OCI-LY3 (cell line): ENCODE data around the gene EXOSC6.

ENCODE experiments used
- EZH2phosphoT487 ChIP-seq: fragments of 200-600 bp; shearing (Covaris generic); IDR thresholded peaks from 2 replicates; pipeline ENCODE4 v1.6.1; 2018; ENCODE audit warnings: antibody characterized with exemption, mixed run types, low read depth
- TF ChIP-seq, protein P1 (sequence below): fragments of 200-600, 300-600 bp; sonication (generic); IDR thresholded peaks from 2 replicates; pipeline ENCODE4 v1.5.1; 2014; ENCODE audit warnings: antibody characterized with exemption, low read length, low read depth

DNA sequence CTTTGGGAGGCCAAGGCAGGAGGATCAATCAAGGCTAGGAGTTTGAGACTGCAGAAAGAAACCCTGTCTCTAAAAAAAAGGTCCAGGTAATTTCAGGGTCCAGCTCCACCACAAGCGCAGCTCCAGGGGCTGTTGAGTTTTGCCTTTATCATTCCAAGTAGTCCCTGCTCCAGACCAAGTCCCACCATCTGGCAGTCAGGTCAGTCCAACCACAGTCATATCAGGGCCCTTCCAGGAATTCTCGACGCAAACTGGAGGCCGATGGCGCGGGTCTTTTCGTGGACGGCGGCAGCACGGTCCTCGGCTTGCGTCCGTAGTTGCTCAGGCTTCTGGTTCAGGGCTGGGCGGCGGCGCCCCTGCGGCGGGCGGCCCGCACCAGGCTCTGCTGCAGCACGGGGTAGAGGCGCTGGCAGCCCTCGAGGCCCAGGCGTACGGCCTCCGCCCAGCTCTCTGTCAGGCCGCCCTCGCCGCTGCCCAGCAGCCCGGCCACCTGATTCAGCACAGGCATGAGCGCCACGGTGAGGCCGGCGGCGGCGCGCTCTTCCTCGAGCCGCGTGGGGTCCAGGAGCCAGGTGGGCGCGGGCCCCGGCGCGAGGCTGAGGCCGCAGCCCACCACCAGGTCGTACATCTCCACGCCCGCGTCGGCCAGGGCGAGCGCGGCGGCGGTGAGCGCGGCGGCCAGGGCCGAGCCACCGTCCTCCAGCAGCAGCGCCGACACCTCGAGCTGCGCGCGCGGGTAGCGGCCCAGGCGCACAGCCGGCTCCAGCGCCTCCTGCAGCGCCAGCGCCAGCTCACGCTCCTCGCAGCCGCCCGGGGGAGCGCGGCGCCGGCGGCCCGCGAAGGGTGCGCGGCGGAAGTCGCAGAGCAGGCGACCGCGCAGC, 752 bp downstream of the EXOSC6 start:
- TF ChIP-seq, protein P1, sequence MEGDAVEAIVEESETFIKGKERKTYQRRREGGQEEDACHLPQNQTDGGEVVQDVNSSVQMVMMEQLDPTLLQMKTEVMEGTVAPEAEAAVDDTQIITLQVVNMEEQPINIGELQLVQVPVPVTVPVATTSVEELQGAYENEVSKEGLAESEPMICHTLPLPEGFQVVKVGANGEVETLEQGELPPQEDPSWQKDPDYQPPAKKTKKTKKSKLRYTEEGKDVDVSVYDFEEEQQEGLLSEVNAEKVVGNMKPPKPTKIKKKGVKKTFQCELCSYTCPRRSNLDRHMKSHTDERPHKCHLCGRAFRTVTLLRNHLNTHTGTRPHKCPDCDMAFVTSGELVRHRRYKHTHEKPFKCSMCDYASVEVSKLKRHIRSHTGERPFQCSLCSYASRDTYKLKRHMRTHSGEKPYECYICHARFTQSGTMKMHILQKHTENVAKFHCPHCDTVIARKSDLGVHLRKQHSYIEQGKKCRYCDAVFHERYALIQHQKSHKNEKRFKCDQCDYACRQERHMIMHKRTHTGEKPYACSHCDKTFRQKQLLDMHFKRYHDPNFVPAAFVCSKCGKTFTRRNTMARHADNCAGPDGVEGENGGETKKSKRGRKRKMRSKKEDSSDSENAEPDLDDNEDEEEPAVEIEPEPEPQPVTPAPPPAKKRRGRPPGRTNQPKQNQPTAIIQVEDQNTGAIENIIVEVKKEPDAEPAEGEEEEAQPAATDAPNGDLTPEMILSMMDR = 0 out of 2 replicates have a peak, but pooled peaks have one; percentile 6
- TF ChIP-seq EZH2phosphoT487 = no peak
